Caki2 (cell line): Measurements from ENCODE around the gene MRPS35. TPM values are rescaled to one million over a fixed set of nuclear protein-coding genes. Genes with fewer than 3 reads are reported as not detected.

Experiments
- DNase-seq: peaks from one replicate; pipeline ENCODE4 v3.0.0-alpha.2; 2015; ENCODE audit warnings: low read depth
- in situ Hi-C: cut with HindIII; loops from 2 replicates; pipeline ENCODE4 v1.10.0; 2016; ENCODE audit warnings: low sequenced_read_pairs, low pct_unique_long_range_greater_than_20kb, mixed read lengths
- total RNA-seq: library from RNA; depleted of rRNA; stranded (reverse); fragments of >200 nt; shearing (Covaris generic); gene quantifications from 2 replicates; pipeline ENCODE4 v1.2.3, GENCODE V29; 2014; ENCODE audit warnings: low replicate concordance; rRNA removed

The MRPS35 gene
- 59.5 and 64.1 TPM in 2 replicates for total RNA-seq

DNA sequence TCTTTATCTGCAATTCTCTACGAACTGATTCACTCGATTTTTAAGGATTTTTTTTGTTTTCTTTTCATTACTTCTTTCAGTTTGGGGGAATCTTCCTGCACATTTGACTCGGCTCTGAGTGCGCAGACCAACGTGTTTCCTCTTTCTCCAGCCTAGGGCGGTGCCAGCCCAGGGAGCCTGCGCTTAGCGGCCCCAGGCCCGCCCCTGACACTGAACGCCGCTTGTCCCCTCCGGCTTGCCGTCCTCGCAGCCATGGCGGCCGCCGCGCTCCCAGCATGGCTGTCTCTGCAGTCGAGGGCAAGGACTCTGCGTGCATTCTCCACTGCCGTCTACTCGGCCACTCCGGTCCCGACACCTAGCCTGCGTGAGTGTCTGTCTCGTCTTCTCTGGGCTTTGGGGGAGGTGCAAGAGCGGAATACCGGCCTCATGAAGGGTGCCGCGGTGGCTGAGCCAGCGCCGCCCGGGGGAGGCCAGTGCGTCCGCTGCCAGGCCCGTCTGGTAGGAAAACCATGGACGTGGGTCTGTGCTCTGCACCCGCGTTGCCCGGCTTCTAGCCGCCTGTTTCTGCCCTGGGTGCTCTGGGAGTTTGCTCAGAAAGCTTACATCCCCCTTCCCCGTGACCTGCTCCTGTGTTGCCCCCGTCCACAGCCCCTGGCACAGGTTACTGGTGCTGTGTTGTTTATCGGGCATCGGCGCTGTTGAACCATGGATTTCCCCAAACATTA is at the start of gene MRPS35:
Gene MRPS35, plus strand, starts transcription at position 241 of the 725 bp plus-strand sequence. Its CDS starts 12 bp downstream, at position 253.
- peak; percentile 85 for DNase-seq
- in situ Hi-C loops: no loop called here

DNA sequence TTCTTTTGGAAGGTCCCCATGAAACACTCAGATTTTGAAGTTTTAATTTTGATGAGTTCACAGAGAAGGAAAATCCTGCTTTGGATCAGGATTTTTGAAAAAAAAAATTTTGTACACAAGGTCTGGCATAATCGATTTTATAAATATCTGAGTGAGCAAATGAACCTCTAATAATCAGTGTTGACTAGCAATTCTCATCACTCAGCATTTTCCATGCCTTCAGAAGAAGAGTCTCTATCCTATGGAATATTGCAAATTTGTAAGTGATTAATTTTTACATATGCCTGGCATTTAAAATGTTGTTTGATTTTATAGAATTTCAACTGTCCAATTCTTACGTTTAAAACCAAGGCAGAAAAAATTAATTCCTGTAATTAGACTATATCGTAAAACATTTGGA is 44.9 kb upstream of the MRPS35 start:
- in situ Hi-C loops: no loop called here

DNA sequence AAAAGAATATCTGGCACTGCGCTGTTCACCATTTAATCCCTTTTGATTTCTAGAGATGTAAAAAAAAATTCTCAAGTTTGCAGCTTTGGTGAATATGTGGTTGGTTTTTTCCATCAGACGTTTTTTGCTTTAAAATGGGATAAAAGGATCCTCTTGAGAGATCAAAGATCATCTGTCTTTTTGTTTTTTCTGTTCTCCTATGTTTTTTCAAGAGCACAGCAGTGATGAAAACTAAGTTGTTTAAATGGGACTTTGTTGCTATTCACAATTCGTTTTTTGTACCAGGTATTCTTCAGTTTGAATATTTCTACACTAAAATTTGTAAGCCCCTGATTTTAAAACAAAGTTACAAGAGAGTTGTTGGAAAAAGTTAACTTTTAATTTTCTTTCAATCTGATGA is 44.1 kb upstream of the MRPS35 start:
- DNase-seq: no peak
- in situ Hi-C loops: no loop called here

More for the DNA sequence above, 44.9 kb upstream of the MRPS35 start:
- DNase-seq: no peak

DNA sequence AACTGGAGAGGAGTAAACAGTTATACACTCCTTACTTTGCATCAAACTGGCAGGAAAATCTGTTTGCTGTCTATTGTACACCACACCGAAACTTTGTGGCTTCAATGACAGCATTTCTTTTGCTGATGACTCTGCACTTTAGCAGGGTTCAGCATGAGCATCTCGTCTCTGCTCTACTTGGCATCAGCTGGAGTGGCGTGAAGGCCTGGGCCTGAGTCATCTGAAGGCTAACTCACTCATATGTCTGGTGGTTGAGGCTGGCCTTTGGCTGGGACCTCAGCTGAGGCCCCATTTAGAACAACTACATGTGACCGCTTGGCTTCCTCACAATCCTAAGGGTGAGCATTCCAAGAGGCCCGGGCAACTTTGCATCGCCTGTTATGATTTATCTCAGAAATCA is 43.1 kb upstream of the MRPS35 start:
- DNase-seq: peak; percentile 19
- in situ Hi-C loops: no loop called here

DNA sequence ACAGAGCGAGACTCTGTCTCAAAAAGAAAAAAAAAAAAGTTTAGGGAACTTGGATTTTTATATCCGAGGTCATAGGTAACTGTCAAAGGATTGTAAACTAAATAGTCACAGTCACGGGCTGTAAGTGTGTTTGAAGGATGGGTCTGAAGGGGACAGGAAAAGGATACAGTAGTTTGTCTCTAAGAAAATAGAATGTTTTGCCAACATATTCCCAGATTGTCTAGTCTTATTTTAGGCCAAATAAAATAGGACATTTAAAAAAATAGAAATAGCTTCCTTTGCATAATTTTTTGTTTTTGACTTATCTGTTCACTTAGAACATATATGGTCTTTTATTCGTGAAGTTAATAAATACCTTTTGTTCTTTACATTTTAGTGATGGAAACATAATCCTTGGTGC is 38.6 kb upstream of the MRPS35 start:
- DNase-seq: no peak
- in situ Hi-C loops: no loop called here

DNA sequence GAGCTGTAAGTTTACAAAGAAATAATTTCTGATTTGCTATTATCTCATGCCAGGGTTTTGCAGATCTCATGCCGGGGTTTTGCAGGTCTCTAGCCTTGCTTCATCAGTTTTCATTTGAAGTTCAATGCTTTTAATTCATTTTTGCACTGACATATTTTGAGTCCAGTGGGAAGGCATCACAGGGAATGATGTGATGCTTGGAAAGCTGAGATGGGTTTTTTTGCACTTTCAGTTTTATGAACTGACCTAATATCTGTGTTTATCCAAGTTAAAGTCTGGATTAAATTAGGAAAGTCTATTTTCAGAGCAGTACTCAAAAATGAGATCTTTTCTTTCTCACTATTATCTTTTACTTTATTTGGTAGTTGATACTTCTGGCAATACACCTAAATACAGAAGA is 38.0 kb upstream of the MRPS35 start:
- DNase-seq: no peak
- in situ Hi-C loops: no loop called here

DNA sequence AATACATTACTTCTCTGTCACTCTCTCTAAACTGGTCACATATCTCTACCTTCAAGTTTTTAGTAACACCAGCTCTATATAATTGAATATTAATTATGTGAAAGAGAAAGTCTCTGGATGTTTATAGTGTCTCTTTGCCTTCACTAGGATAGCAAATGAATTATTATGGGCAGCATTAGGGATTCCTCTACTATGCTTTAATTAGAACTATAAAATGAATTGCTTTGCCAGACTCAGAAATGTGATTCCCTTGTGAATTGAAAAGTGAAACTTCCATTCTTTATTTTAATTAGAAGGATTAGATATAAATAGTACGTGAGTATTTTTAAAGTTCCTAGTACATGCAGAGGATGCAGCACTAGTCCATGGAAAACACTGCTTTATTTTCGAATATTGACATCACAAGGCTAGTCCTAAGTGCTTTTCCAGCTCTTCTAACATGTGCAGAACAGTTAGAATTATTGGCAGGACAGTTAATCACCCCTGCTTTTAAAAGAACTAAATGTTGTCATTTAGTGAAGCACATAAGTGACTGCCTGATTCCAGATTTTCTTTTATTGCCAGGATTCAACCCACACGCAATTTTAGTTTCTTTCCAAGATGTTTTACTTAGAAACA is 37.4 kb upstream of the MRPS35 start:
- DNase-seq: no peak
- in situ Hi-C loops: no loop called here

DNA sequence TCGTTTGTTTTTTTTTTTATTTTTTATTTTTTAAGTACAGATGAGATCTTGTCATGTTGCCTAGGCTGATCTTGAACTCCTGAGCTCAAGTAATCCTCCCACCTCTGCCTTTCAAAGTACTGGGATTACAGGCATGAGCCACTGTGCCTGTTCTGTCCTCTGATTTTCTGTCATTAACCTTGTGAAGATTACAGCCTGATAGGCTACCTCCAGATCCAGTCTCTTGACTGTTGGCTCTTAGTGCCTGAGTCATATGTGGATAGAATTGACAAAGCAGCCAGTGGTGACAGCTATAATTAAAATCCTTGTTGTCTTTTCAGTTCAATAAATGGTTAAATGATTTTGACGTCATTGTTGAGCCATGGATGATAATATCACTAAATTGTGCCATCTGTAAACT is 35.6 kb upstream of the MRPS35 start:
- no peak for DNase-seq
- in situ Hi-C loops: no loop called here

DNA sequence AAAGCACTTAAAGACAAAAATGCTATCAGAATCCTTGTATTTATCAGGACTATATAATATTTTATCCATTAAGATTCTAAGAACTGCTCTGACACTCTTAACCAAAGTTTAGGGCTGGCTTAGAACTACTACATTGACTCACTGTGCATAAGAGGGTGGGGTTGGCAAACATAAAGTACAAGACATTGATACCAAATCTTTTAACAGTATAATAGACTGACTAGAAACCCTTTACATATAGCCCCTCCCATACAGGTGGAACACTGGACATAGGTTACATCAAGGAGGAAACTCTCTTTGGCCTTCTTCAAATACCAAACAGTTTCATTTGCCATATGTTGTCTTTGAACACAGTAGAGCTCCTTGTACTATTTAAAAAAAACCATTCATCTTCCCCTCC is 30.0 kb upstream of the MRPS35 start:
- DNase-seq: no peak
- in situ Hi-C loops: no loop called here

DNA sequence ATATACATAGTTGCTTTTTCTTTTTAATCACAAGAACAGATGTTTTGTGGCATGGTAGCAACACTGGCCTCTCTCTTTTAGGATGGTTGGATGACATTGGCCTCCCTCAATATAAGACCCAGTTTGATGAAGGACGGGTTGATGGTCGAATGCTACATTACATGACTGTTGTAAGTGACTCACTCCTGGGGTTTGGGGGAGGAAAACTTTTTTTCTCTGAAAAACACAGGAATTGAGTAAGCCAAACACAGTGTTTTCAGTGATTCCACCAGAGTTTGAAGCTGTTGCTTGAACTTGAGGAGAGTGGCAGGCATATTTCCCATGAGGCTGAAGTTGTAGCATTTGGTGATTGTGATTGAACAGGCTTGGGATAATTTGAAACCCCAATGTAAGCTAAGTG is 28.1 kb upstream of the MRPS35 start:
- in situ Hi-C loops: no loop called here
- DNase-seq: no peak

DNA sequence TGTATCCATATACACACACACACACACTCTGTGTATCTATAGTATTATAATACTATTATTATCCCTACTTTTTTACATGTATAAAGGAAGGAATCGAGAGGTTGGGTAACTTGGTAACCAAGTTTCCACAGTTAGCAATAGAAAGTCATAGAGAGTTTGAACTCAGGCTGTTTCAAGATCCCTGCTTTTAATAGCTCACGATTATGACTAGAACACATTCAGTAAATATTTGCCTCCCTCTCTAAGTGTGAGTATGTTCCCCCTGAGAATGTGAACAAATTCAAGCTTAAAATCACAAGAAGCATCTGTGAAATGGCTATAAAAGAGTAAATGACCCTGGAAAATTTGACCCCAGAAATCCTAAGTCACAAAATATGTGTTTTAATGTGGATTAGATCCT is 25.4 kb upstream of the MRPS35 start:
- no peak for DNase-seq

DNA sequence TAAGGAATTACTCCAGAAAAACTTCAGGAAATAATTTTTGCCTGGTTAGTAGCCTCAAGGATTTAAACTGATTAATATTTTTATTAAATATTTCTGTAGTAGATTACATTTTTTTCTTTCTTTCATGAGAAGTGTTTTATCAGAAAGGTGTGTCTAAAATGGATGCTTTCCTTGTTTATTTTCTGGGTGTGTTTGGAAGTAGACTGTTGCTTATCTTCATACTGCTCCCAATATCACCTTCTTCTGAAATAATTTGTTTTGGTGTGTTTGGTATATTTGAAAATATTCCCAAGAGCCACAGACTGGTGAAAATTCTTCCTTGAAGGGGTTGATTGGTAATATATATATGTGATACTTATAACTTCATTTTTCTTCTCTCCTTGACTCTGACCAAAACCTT is 24.5 kb upstream of the MRPS35 start:
- in situ Hi-C loops: no loop called here
- no peak for DNase-seq

More for the DNA sequence above, 25.4 kb upstream of the MRPS35 start:
- in situ Hi-C loops: no loop called here

DNA sequence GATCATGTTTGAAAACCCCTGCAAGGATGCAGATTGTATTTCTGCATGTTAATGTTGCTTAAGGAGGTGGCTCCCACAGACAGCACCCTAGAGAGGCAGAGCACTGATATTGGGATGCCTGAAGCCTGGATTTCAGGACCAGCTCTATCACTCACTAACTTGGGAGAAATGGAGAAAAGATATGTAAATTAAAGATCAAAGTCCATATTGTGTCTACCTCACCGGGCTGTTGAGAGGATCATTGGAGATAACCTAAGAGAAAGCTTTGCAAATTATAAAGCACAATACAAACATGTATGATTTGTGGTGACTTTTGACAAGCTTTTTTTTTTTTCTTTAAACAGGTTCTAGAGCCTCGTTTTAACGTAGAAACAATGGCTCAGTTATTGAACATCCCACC is 22.0 kb upstream of the MRPS35 start:
- DNase-seq: no peak
- in situ Hi-C loops: no loop called here

DNA sequence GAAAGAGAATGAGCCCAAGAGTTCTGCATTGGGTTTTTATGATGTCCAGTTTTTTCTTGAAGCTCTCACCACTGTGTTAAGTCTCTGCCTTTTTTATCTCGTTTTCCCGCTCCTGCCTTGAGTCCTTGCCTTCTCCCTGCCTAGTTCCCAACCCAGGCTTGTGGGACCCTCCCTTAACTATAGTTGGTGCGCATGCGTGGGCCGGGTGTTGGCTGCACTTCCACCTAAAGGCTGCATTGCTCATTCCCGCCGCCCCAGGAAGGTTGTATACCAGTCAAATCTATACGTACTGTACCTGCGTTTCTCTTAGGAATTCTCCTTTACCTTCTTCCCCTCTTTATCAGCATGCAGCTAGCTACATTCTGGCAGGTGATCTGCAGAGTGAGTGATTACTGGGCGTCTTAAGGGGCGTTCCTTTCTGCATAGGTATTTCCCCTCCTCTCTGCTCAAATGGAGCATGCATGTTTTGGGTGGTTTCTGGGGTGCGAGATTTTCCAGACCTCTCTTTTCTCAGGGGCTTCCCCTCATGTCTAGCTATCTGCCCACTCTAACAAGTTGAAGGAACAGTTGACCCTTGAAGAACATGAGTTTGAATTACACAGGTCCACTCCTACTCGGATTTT is 21.0 kb upstream of the MRPS35 start:
- DNase-seq: no peak

DNA sequence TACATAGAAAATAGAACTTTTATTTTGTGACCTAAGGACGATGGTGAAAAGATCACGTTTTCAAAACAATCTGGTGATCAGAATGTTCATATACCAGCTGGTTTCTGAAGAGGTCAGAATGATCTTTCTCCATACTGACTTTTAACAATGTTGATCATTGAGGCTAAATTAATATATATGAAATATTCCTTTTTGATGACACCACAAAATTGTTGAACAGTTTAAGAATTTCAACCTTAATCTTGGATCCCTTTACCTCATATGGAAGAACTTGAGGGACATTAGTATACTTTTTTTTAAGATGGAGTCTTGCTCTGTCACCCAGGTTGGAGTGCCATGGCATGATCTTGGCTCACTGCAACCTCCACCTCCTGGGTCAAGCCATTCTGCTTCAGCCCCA is 17.2 kb upstream of the MRPS35 start:
- in situ Hi-C loops: no loop called here
- DNase-seq: no peak

More for the DNA sequence above, 21.0 kb upstream of the MRPS35 start:
- in situ Hi-C loops: no loop called here

DNA sequence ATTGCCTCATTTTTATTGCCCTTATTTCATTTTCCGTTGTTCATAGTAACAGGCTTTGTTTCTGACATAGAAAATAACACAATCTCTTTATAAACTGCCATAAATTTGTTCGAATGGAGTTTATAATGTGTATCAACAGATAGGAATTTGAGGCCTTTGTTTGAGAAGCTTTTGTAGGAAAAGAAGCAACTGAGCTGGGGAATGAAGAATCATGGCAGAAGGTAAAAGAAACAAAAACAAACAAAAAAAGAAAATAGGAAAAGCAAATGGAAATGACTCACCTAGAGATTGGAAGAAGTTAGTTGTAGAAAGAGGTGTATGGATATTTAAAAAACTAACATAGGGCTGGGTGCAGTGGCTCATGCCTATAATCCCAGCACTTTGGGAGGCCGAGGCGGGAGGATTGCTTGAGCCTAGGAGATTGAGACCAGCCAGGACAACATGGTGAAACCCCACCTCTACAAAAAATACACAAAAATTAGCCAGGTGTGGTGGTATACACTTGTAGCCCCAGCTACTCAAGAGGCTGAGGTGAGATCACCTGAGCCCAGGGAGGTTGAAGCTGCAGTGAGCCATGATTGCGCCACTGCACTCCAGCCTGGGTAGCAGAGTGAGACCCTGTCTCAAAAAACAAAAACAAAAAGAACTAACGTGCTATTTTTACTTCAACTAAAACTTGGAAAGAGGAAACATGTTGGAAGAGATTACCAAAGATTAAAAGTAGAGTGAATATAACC is 14.9 kb upstream of the MRPS35 start:
- in situ Hi-C loops: no loop called here

DNA sequence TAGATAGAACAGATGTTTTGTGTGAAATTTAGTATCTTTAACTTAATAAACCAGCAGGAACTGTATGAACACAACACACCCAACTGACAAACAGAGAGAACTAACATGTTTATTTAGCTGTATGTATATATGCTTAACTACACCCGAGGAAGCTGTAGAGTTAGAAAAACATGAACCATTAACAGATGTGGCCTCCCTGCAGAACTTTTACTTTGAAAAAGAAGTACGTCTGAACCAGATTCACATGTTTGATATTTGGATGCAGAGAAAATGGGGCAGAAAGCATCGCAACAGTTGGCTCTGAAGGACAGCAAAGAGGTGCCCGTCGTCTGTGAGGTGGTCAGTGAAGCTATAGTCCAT is 14.4 kb upstream of the MRPS35 start, which contains the start of gene REP15:
Gene REP15, plus strand, starts transcription at position 155 of the 360 bp plus-strand sequence. Its CDS starts 116 bp downstream, at position 271.
- in situ Hi-C loops: no loop called here
- no peak for DNase-seq

More for the DNA sequence above, 14.9 kb upstream of the MRPS35 start:
- DNase-seq: no peak

DNA sequence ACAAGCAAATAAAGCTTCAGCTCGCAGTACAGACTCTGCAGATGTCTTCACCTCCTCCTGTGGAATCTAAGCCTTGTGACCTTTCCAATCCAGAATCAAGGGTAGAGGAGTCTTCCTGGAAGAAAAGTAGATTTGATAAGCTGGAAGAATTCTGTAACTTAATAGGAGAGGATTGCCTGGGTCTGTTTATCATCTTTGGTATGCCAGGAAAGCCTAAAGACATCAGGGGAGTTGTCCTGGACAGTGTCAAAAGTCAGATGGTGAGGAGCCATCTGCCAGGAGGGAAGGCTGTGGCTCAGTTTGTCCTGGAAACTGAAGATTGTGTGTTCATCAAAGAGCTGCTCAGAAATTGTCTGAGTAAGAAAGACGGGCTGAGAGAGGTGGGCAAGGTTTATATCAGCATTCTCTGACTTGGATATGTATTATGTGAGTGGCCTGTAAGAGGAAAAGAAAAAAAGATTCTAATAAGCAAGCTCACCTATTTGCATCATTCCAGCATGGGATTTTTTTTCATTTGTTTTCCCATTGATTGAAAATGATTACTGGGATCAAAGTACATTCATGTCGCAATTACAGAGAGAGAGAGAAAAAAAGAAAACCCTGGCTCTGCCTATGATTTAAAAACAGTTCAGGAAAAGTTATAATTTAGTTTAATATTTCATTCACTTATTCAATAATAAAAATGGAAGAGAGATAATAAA is 13.6 kb upstream of the MRPS35 start:
- no peak for DNase-seq
- in situ Hi-C loops: no loop called here
